Measurements from ENCODE around the gene KCNJ2. TPM values are rescaled to one million over a fixed set of nuclear protein-coding genes. Genes with fewer than 3 reads are reported as not detected.

The KCNJ2 gene
- total RNA-seq, 1 experiment from 2014 or later: 1.6 TPM

DNA sequence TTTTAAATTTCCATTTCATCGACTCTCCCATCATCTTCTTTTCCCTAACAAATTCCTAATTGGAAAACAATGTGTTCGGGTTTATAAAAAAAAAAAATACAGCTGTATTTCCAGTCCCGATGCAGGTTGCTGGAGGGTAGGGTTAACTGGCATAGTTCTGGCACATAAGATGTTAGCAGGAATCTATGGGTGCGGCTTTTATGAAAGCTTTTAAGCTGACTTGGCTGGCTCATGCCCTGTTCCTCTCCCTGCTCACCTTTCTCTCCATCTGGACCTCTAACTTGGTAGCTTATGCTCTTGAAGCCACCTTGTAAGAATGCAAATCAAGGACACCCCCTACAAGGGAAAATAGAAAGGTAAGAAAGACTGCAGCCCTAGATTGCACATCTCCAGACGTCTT, 33.2 kb upstream of the KCNJ2 start:
- Mint-ChIP-seq H3K27me3 (ENCODE audit: low read depth) (no peaks in the 10 kb centered on the region), H3K36me3 (no peaks in the 10 kb centered on the region), H3K4me3 (no peak overlapping the region), H3K4me1 (peaks cover 14% of the 10 kb centered on the region), H3K27ac (no peak overlapping the region), H3K9me3 (peaks cover 12% of the 10 kb centered on the region)
- CTCF ChIA-PET: interaction anchor here (0.7 kb wide), 1 partner anchor 529 kb away, joined by 3 read pairs; no protein-coding TSS in a partner anchor
- POLR2A ChIA-PET: no interaction called here
- TF ChIP-seq JAZF1 (CRISPR knock-in tag; IDR thresholded peaks at IDR 0.05) (no peak), KAT7 (CRISPR knock-in tag; IDR thresholded peaks at IDR 0.05; ENCODE audit: borderline replicate concordance) (no peak), TEAD1 (CRISPR knock-in tag; IDR thresholded peaks at IDR 0.05) (no peak), RELA (CRISPR knock-in tag; IDR thresholded peaks at IDR 0.05; ENCODE audit: borderline replicate concordance) (no peak), CREB1 (CRISPR knock-in tag; IDR thresholded peaks at IDR 0.05) (no peak), TCF7 (CRISPR knock-in tag; IDR thresholded peaks at IDR 0.05; ENCODE audit: low read depth) (no peak), SMAD4 (CRISPR knock-in tag; IDR thresholded peaks at IDR 0.05) (no peak), ZSCAN18 (CRISPR knock-in tag; IDR thresholded peaks at IDR 0.05) (no peak), NFYB (CRISPR knock-in tag; conservative IDR thresholded peaks at IDR 0.05; ENCODE audit: low read depth) (no peak), SMAD3 (CRISPR knock-in tag; IDR thresholded peaks at IDR 0.05; ENCODE audit: borderline replicate concordance) (no peak), ZBTB21 (CRISPR knock-in tag; IDR thresholded peaks at IDR 0.05; ENCODE audit: borderline replicate concordance) (no peak), IRF2 (CRISPR knock-in tag; IDR thresholded peaks at IDR 0.05; ENCODE audit: borderline replicate concordance, low read depth) (no peak), TP53 (CRISPR knock-in tag; IDR thresholded peaks at IDR 0.05) (no peak)
- TF ChIP-seq, protein P1, sequence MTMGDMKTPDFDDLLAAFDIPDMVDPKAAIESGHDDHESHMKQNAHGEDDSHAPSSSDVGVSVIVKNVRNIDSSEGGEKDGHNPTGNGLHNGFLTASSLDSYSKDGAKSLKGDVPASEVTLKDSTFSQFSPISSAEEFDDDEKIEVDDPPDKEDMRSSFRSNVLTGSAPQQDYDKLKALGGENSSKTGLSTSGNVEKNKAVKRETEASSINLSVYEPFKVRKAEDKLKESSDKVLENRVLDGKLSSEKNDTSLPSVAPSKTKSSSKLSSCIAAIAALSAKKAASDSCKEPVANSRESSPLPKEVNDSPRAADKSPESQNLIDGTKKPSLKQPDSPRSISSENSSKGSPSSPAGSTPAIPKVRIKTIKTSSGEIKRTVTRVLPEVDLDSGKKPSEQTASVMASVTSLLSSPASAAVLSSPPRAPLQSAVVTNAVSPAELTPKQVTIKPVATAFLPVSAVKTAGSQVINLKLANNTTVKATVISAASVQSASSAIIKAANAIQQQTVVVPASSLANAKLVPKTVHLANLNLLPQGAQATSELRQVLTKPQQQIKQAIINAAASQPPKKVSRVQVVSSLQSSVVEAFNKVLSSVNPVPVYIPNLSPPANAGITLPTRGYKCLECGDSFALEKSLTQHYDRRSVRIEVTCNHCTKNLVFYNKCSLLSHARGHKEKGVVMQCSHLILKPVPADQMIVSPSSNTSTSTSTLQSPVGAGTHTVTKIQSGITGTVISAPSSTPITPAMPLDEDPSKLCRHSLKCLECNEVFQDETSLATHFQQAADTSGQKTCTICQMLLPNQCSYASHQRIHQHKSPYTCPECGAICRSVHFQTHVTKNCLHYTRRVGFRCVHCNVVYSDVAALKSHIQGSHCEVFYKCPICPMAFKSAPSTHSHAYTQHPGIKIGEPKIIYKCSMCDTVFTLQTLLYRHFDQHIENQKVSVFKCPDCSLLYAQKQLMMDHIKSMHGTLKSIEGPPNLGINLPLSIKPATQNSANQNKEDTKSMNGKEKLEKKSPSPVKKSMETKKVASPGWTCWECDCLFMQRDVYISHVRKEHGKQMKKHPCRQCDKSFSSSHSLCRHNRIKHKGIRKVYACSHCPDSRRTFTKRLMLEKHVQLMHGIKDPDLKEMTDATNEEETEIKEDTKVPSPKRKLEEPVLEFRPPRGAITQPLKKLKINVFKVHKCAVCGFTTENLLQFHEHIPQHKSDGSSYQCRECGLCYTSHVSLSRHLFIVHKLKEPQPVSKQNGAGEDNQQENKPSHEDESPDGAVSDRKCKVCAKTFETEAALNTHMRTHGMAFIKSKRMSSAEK (CRISPR knock-in tag; IDR thresholded peaks at IDR 0.05; ENCODE audit: borderline replicate concordance): no peak
- TF ChIP-seq, protein P2, sequence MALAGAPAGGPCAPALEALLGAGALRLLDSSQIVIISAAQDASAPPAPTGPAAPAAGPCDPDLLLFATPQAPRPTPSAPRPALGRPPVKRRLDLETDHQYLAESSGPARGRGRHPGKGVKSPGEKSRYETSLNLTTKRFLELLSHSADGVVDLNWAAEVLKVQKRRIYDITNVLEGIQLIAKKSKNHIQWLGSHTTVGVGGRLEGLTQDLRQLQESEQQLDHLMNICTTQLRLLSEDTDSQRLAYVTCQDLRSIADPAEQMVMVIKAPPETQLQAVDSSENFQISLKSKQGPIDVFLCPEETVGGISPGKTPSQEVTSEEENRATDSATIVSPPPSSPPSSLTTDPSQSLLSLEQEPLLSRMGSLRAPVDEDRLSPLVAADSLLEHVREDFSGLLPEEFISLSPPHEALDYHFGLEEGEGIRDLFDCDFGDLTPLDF (CRISPR knock-in tag; IDR thresholded peaks at IDR 0.05): no peak
- ATAC-seq (no peak), DNase-seq (ENCODE audit: low spot score) (no peak)

- peak; percentile 57 for ATAC-seq
- H3K27me3 Mint-ChIP-seq (ENCODE audit: low read depth): no peaks in the 10 kb centered on the region
- ChIA-PET POLR2A (no interaction called here), CTCF (no interaction called here)
- no peak for DNase-seq (ENCODE audit: low spot score)
- H3K36me3 Mint-ChIP-seq: no peaks in the 10 kb centered on the region
- H3K4me1 Mint-ChIP-seq: peaks cover 14% of the 10 kb centered on the region
- peaks cover 4% of the 10 kb centered on the region for H3K9me3 Mint-ChIP-seq
- no peak overlapping the region; the same call in 1 of the 2 replicates for H3K27ac Mint-ChIP-seq
- H3K4me3 Mint-ChIP-seq: no peak overlapping the region
- no peak for TF ChIP-seq ZBTB43 (CRISPR knock-in tag; IDR thresholded peaks at IDR 0.05)
- no peak for TF ChIP-seq ZNF671 (CRISPR knock-in tag; IDR thresholded peaks at IDR 0.05)
- no peak for TF ChIP-seq CBFB (CRISPR knock-in tag; IDR thresholded peaks at IDR 0.05; ENCODE audit: low read depth)
- TF ChIP-seq CREM (CRISPR knock-in tag; IDR thresholded peaks at IDR 0.05): no peak
- no peak for TF ChIP-seq ZNF416 (CRISPR knock-in tag; IDR thresholded peaks at IDR 0.05)
- no peak for TF ChIP-seq ELF4 (CRISPR knock-in tag; IDR thresholded peaks at IDR 0.05; ENCODE audit: low read depth)
- TF ChIP-seq ZNF396 (CRISPR knock-in tag; IDR thresholded peaks at IDR 0.05; ENCODE audit: borderline replicate concordance): no peak
- TF ChIP-seq PRDM15 (CRISPR knock-in tag; IDR thresholded peaks at IDR 0.05): no peak
- no peak for TF ChIP-seq GRHL2 (CRISPR knock-in tag; IDR thresholded peaks at IDR 0.05; ENCODE audit: insufficient replicate concordance, severe bottlenecking)
- TF ChIP-seq ZNF423 (CRISPR knock-in tag; IDR thresholded peaks at IDR 0.05): no peak
Observed at GRCh38 chr17:70137451-70138230, 31.7 kb upstream of the KCNJ2 start.

Measured in WTC11 (cell line).